Heart left ventricle (tissue), 16 donors: ENCODE results near the gene BAZ2A. TPM values are rescaled to one million over a fixed set of nuclear protein-coding genes. Genes with fewer than 3 reads are reported as not detected.

Experiments used
- ATAC-seq, 4 donors: fragments of 200-7000 bp; cut with Tn5 transposase; one replicate each; pipeline ENCODE4 v1.9.1; 2020 to 2022; ENCODE audit warnings: moderate library complexity in 4 of 4, mild to moderate bottlenecking in 3 of 4, moderate number of reproducible peaks in 1 of 4
- DNase-seq, 5 donors: peaks; one replicate each; pipeline ENCODE4 v3.0.0-alpha.2; 2020
- H3K27ac ChIP-seq, 12 donors: fragments of 200-600 bp; sonication (generic) in 4 of 12; one replicate each; pipeline versions ENCODE4 v1.5.0 to v1.8.0; 2016 to 2022; ENCODE audit warnings: mild to moderate bottlenecking in 2 of 12
- H3K27me3 ChIP-seq, 9 donors: fragments of 200-600 bp; sonication (generic) in 2 of 9; one replicate each; pipeline versions ENCODE4 v1.5.1 to v1.8.0; 2016 to 2022; ENCODE audit warnings: mild to moderate bottlenecking in 3 of 9
- H3K36me3 ChIP-seq, 9 donors: fragments of 200-600 bp; sonication (generic) in 2 of 9; one replicate each; pipeline versions ENCODE4 v1.5.0 to v1.8.0; 2018 to 2022; ENCODE audit warnings: mild to moderate bottlenecking in 2 of 9
- H3K4me1 ChIP-seq, 12 donors: fragments of 200-600 bp; sonication (generic) in 4 of 12; one replicate each; pipeline versions ENCODE4 v1.5.0 to v1.8.0; 2016 to 2022; ENCODE audit warnings: mild to moderate bottlenecking in 3 of 12
- H3K4me3 ChIP-seq, 12 donors: fragments of 200-600 bp; sonication (generic) in 4 of 12; one replicate each; pipeline versions ENCODE4 v1.5.0 to v1.8.0; 2017 to 2022; ENCODE audit warnings: mild to moderate bottlenecking in 9 of 12, moderate library complexity in 4 of 12
- H3K9me3 ChIP-seq, 12 donors: fragments of 200-600 bp; sonication (generic) in 4 of 12; one replicate each; pipeline versions ENCODE4 v1.5.0 to v1.8.0; 2016 to 2022; ENCODE audit warnings: mild to moderate bottlenecking in 1 of 12
- CTCF ChIP-seq, 12 donors: fragments of 200-600 bp; sonication (generic) in 4 of 12; IDR thresholded peaks; one replicate each; pipeline versions ENCODE4 v1.5.0 to v1.8.0; 2018 to 2022; ENCODE audit warnings: antibody characterized with exemption in 12 of 12, mild to moderate bottlenecking in 5 of 12
- POLR2A ChIP-seq, 2 donors: fragments of 450-650 bp; IDR thresholded peaks; one replicate each; pipeline ENCODE4 v1.6.1; 2017; ENCODE audit warnings: antibody characterized with exemption in 2 of 2, mild to moderate bottlenecking in 2 of 2, moderate library complexity in 2 of 2
- WGBS, 4 donors: extraction: QIAGEN DNeasy Blood & Tissue Kit in 2 of 4; methylation state at CpG; one replicate each; pipeline versions ENCODE4 v1.1.5 to v1.1.7; 2013 to 2018; 5-methylcytosine and 5-hydroxymethylcytosine counted together
- intact Hi-C, 10 donors: fragments of 100-400 bp; cut with DNase I; formaldehyde crosslinking; loops; one replicate each; pipeline versions ENCODE4 v1.11.1 to v1.14.2; 2022
- polyA plus RNA-seq, 2 donors: library from polyadenylated mRNA; stranded (reverse); fragments of 200-250 nt; gene quantifications; one replicate each; pipeline ENCODE4 v1.2.3, GENCODE V29; 2013
- total RNA-seq, 9 donors: library from RNA; depleted of rRNA in 2 of 9; stranded (reverse); fragments of >200 nt in 2 of 9; fragmentation: NEBNext Ultra II Directional in 3 of 9; extraction: Animal tissue kit (Norgen Biotek cat#: 25700) in 3 of 9; gene quantifications; one replicate each; pipeline versions ENCODE4 v1.1.0 to v1.2.4, GENCODE V29; 2016 to 2023
- donor health status: ischemic (EF 13 %, LVEDD 7.1; RV severe dilation, severe dysfunction).
- donor health status: healthy with polysubstance abuse.
- donor health status: DM: no; HTN: yes; CAD: no.
- donor health status: DM: no; HTN: no; CAD: no.
- donor health status: ischemic (EF 25% LVEDD 6.9; RV normal size, moderate dysfunction).
- donor health status: ischemic (EF 25% LVEDD 5.7; RV mildly dilated, moderate dysfunction).
- donor health status: healthy.
- donor health status: DM: yes; HTN: yes; CAD: no.
- donor health status: ischemic (EF 35%, LVEDD 5.7; RV mildly dilated, moderate dysfunction).
- donor health status: nonischemic (EF 11% LVEDD 7.7; RV severe dilation, severe dysfunction).
- donor health status: DM: yes; HTN: yes; CAD: no.
- donor health status: PGD.
- donor health status: ischemic (EF 29% LVEDD 5.4; RV normal size, mild dysfunction).
- donor health status: nonischemic (EF 23%, LVEDD 6.1; RV moderate dilation, normal function).

Gene BAZ2A
- total and polyA plus RNA-seq, 11 donors, result 25.2 to 71.5 (median 36.4) TPM

- Histone ChIP-seq H3K36me3 (peaks cover 0 to 82% (median 54%) of the 10 kb centered on the region in 9 donors), H3K4me3 (no peak overlapping the region), H3K27me3 (no peaks in the 10 kb centered on the region), H3K27ac (no peak overlapping the region), H3K4me1 (peaks cover 0 to 17% (median 7%) of the 10 kb centered on the region in 12 donors), H3K9me3 (no peaks in the 10 kb centered on the region)
- no peak for TF ChIP-seq CTCF (IDR thresholded peaks at IDR 0.05)
- no peak for TF ChIP-seq POLR2A (IDR thresholded peaks at IDR 0.05)
- DNase-seq (no peak), ATAC-seq (no peak)
- WGBS, 4 donors, result 78 to 85% (median 81%) methylated on average over 5 of the region's 5 CpGs
- intact Hi-C loops, result loop anchor here in 3 of 10 donors (5.0 kb wide), 3 partner anchors 74 to 84 kb away; no protein-coding TSS in a partner anchor
Measured at GRCh38 chr12:56591126-56591525, 39.0 kb downstream of the BAZ2A start.

- Histone ChIP-seq H3K9me3 (no peaks in the 10 kb centered on the region), H3K27me3 (no peaks in the 10 kb centered on the region), H3K4me3 (no peak overlapping the region), H3K27ac (no peak overlapping the region), H3K36me3 (peaks cover 0 to 80% (median 52%) of the 10 kb centered on the region in 9 donors), H3K4me1 (peaks cover 0 to 17% (median 7%) of the 10 kb centered on the region in 12 donors)
- ATAC-seq (peak in 1 of 4 donors; percentile 8), DNase-seq (no peak)
- TF ChIP-seq CTCF (IDR thresholded peaks at IDR 0.05) (peak in 5 of 12 donors; percentile 11 to 25 (median 21)), POLR2A (IDR thresholded peaks at IDR 0.05) (no peak)
- intact Hi-C loops, result loop anchor here in 3 of 10 donors (5.0 kb wide), 3 partner anchors 73 to 83 kb away; no protein-coding TSS in a partner anchor
- WGBS, 4 donors, result 64 to 79% (median 65%) methylated on average over 3 of the region's 3 CpGs
Measured at GRCh38 chr12:56590237-56590830, 39.8 kb downstream of the BAZ2A start.

- H3K4me3 ChIP-seq, result no peak overlapping the region
- H3K27me3 ChIP-seq, result no peaks in the 10 kb centered on the region
- TF ChIP-seq POLR2A (IDR thresholded peaks at IDR 0.05) (no peak), CTCF (IDR thresholded peaks at IDR 0.05) (no peak)
- no peak overlapping the region for H3K27ac ChIP-seq
- no peak for ATAC-seq
- peaks cover 0 to 80% (median 51%) of the 10 kb centered on the region in 9 donors for H3K36me3 ChIP-seq
- DNase-seq, result no peak
- intact Hi-C loops, result loop anchor here in 3 of 10 donors (5.0 kb wide), 3 partner anchors 72 to 82 kb away; no protein-coding TSS in a partner anchor
- H3K4me1 ChIP-seq, result peaks cover 0 to 17% (median 7%) of the 10 kb centered on the region in 12 donors
- H3K9me3 ChIP-seq, result no peaks in the 10 kb centered on the region
- 64 to 100% (median 91%) methylated on average over 1 of the region's 1 CpG for WGBS, 4 donors
Measured at GRCh38 chr12:56589783-56590182, 40.3 kb downstream of the BAZ2A start.

GRCh38 chr12:56585098-56585497 is 45.0 kb downstream of the BAZ2A start:
- intact Hi-C loops, result no loop called here
- no peaks in the 10 kb centered on the region for H3K27me3 ChIP-seq
- TF ChIP-seq CTCF (IDR thresholded peaks at IDR 0.05) (no peak), POLR2A (IDR thresholded peaks at IDR 0.05) (no peak)
- no peak overlapping the region for H3K27ac ChIP-seq
- no peak for DNase-seq
- ATAC-seq, result no peak
- WGBS, 4 donors, result 84 to 90% (median 85%) methylated on average over 4 of the region's 4 CpGs
- H3K9me3 ChIP-seq, result no peaks in the 10 kb centered on the region
- H3K4me3 ChIP-seq, result no peak overlapping the region
- peaks cover 0 to 2% (median 0%) of the 10 kb centered on the region in 12 donors for H3K4me1 ChIP-seq
- peaks cover 0 to 98% (median 83%) of the 10 kb centered on the region in 9 donors for H3K36me3 ChIP-seq
